ENCODE data around the gene ZFYVE9.

GRCh38 chr1:52159033-52159789 is 17.3 kb downstream of the ZFYVE9 start:
- TF ChIP-seq CTCF (IDR thresholded peaks at IDR 0.05) (no peak), POLR2A (IDR thresholded peaks at IDR 0.05) (no peak)

Measured in adrenal gland (tissue), 5 donors.